GM10266 (cell line): ENCODE data around the gene SHISAL1.

Source experiments
- DNase-seq: peaks from one replicate; pipeline ENCODE4 v3.0.0; 2012; ENCODE audit errors: extremely low spot score
- CTCF ChIP-seq: IDR thresholded peaks from 2 replicates; pipeline ENCODE4 v1.5.1; 2012; ENCODE audit warnings: mild to moderate bottlenecking, low read depth; ENCODE audit not compliant: control insufficient read depth, insufficient read depth; ENCODE audit errors: missing control alignments

Gene SHISAL1

GRCh38 chr22:44312766-44313165 is at the start of gene SHISAL1:
Gene SHISAL1 (minus strand): TSS chr22:44312951. CDS start chr22:44300945, 12,006 bp downstream.
- no peak for DNase-seq
- TF ChIP-seq CTCF = no peak

- no peak for TF ChIP-seq CTCF
- no peak for DNase-seq
Measured at GRCh38 chr22:44361391-44362126, 48.8 kb upstream of the SHISAL1 start.

- no peak for DNase-seq
- TF ChIP-seq CTCF = no peak
Measured at GRCh38 chr22:44360668-44361381, 48.1 kb upstream of the SHISAL1 start.

GRCh38 chr22:44360306-44360667 is 47.5 kb upstream of the SHISAL1 start:
- TF ChIP-seq CTCF = no peak
- no peak for DNase-seq

- DNase-seq = no peak
- no peak for TF ChIP-seq CTCF
Measured at GRCh38 chr22:44359496-44360110, 46.9 kb upstream of the SHISAL1 start.

GRCh38 chr22:44358709-44359440 is 46.1 kb upstream of the SHISAL1 start:
- TF ChIP-seq CTCF = no peak
- DNase-seq = no peak
